Memory B cell (primary cell): ENCODE results near the gene RGL2.
"Not testable (repeated sequence)": the region's sequence is repeated elsewhere in the genome, so short reads cannot be mapped to it uniquely, and the experiment has no call there.

Source experiments
- ATAC-seq: fragments of 150-1000 bp; cut with Tn5 transposase; 2 replicates; pipeline ENCODE4 v1.10.0; 2021; ENCODE audit warnings: low read depth, mild to moderate bottlenecking, moderate library complexity
- DNase-seq, 2 donors: peaks; one replicate each; pipeline ENCODE4 v3.0.0; 2022; ENCODE audit warnings: low spot score in 2 of 2
- H3K27ac Mint-ChIP-seq: one replicate; pipeline ENCODE4 v1.8.0; 2022; ENCODE audit warnings: mild to moderate bottlenecking, moderate library complexity, mixed read lengths
- H3K27me3 Mint-ChIP-seq: one replicate; pipeline ENCODE4 v1.8.0; 2022; ENCODE audit warnings: mixed read lengths
- H3K36me3 Mint-ChIP-seq: one replicate; pipeline ENCODE4 v1.8.0; 2022; ENCODE audit warnings: mild to moderate bottlenecking, mixed read lengths
- H3K4me1 Mint-ChIP-seq: one replicate; pipeline ENCODE4 v1.8.0; 2022; ENCODE audit warnings: mixed read lengths
- H3K4me3 Mint-ChIP-seq: one replicate; pipeline ENCODE4 v1.8.0; 2022; ENCODE audit warnings: mild to moderate bottlenecking, moderate library complexity, mixed read lengths
- H3K9me3 Mint-ChIP-seq: one replicate; pipeline ENCODE4 v1.8.0; 2022; ENCODE audit warnings: mixed read lengths

RGL2 gene

GRCh38 chr6:33292996-33293682 lies 5.6 kb downstream of the RGL2 start:
- H3K36me3 Mint-ChIP-seq = peaks cover 20% of the 10 kb centered on the region
- no peaks in the 10 kb centered on the region for H3K27me3 Mint-ChIP-seq
- peaks cover 27% of the 10 kb centered on the region for H3K4me1 Mint-ChIP-seq
- no peaks in the 10 kb centered on the region for H3K9me3 Mint-ChIP-seq
- ATAC-seq (no peak), DNase-seq (no peak)
- H3K4me3 Mint-ChIP-seq = no peak overlapping the region
- H3K27ac Mint-ChIP-seq = no peak overlapping the region

- Mint-ChIP-seq H3K4me3 (peak overlapping the region; percentile 95), H3K27me3 (no peaks in the 10 kb centered on the region), H3K9me3 (no peaks in the 10 kb centered on the region), H3K36me3 (peaks cover 18% of the 10 kb centered on the region), H3K4me1 (peaks cover 23% of the 10 kb centered on the region), H3K27ac (peak overlapping the region; percentile 65)
- ATAC-seq (no peak), DNase-seq (no peak)
Observed at GRCh38 chr6:33290459-33290858, 8.3 kb downstream of the RGL2 start.

- no peaks in the 10 kb centered on the region for H3K27me3 Mint-ChIP-seq
- H3K4me1 Mint-ChIP-seq = peaks cover 22% of the 10 kb centered on the region
- H3K4me3 Mint-ChIP-seq = peak overlapping the region; percentile 95
- no peaks in the 10 kb centered on the region for H3K9me3 Mint-ChIP-seq
- DNase-seq (no peak), ATAC-seq (peak; percentile 10)
- H3K27ac Mint-ChIP-seq = peak overlapping the region; percentile 65
- peaks cover 17% of the 10 kb centered on the region for H3K36me3 Mint-ChIP-seq
Observed at GRCh38 chr6:33289784-33290315, 8.9 kb downstream of the RGL2 start.

- Mint-ChIP-seq H3K9me3 (no peaks in the 10 kb centered on the region), H3K27ac (peak within 1 kb of the TSS; percentile 65), H3K27me3 (no peaks in the 10 kb centered on the region), H3K4me3 (peak within 1 kb of the TSS; percentile 95), H3K36me3 (peaks cover 15% of the 10 kb centered on the region), H3K4me1 (peaks cover 22% of the 10 kb centered on the region)
- DNase-seq (peak; percentile 70 to 71), ATAC-seq (peak; percentile 94)
Observed at GRCh38 chr6:33288921-33289783, 9.6 kb downstream of the RGL2 start, which contains the start of the genes PFDN6 and WDR46. Gene PFDN6 (plus strand): TSS chr6:33289601. CDS start chr6:33289857, 256 bp downstream. Gene WDR46 (minus strand): TSS chr6:33289239. CDS start chr6:33289170, 69 bp downstream.

- H3K27me3 Mint-ChIP-seq = no peaks in the 10 kb centered on the region
- H3K36me3 Mint-ChIP-seq = peaks cover 12% of the 10 kb centered on the region
- H3K4me1 Mint-ChIP-seq = peaks cover 20% of the 10 kb centered on the region
- no peak for DNase-seq
- peak overlapping the region; percentile 65 for H3K27ac Mint-ChIP-seq
- H3K4me3 Mint-ChIP-seq = peak overlapping the region; percentile 95
- H3K9me3 Mint-ChIP-seq = no peaks in the 10 kb centered on the region
- ATAC-seq = no peak
Observed at GRCh38 chr6:33288141-33288920, 10.4 kb downstream of the RGL2 start.

- H3K9me3 Mint-ChIP-seq = no peaks in the 10 kb centered on the region
- H3K4me3 Mint-ChIP-seq = peak overlapping the region; percentile 50
- H3K36me3 Mint-ChIP-seq = peaks cover 10% of the 10 kb centered on the region
- H3K4me1 Mint-ChIP-seq = peaks cover 20% of the 10 kb centered on the region
- ATAC-seq (no peak), DNase-seq (no peak)
- H3K27me3 Mint-ChIP-seq = no peaks in the 10 kb centered on the region
- H3K27ac Mint-ChIP-seq = no peak overlapping the region
Observed at GRCh38 chr6:33286946-33287914, 11.5 kb downstream of the RGL2 start.

GRCh38 chr6:33285214-33285613 lies 13.5 kb downstream of the RGL2 start:
- H3K27ac Mint-ChIP-seq, DNase-seq, H3K4me3 Mint-ChIP-seq, ATAC-seq, H3K27me3 Mint-ChIP-seq, H3K36me3 Mint-ChIP-seq, H3K9me3 Mint-ChIP-seq: not testable (repeated sequence)
- peaks cover 17% of the 10 kb centered on the region for H3K4me1 Mint-ChIP-seq

GRCh38 chr6:33280539-33280938 lies 18.2 kb downstream of the RGL2 start:
- ATAC-seq (no peak), DNase-seq (no peak)
- H3K4me3 Mint-ChIP-seq = no peak overlapping the region
- peaks cover 2% of the 10 kb centered on the region for H3K36me3 Mint-ChIP-seq
- H3K9me3 Mint-ChIP-seq = no peaks in the 10 kb centered on the region
- H3K4me1 Mint-ChIP-seq = peaks cover 24% of the 10 kb centered on the region
- no peaks in the 10 kb centered on the region for H3K27me3 Mint-ChIP-seq
- H3K27ac Mint-ChIP-seq = peak overlapping the region; percentile 58

- H3K9me3 Mint-ChIP-seq = no peaks in the 10 kb centered on the region
- ATAC-seq (no peak), DNase-seq (no peak)
- H3K27ac Mint-ChIP-seq = no peak overlapping the region
- peaks cover 24% of the 10 kb centered on the region for H3K4me1 Mint-ChIP-seq
- H3K4me3 Mint-ChIP-seq = no peak overlapping the region
- no peaks in the 10 kb centered on the region for H3K27me3 Mint-ChIP-seq
- H3K36me3 Mint-ChIP-seq = peaks cover 2% of the 10 kb centered on the region
Observed at GRCh38 chr6:33279971-33280511, 18.7 kb downstream of the RGL2 start.

GRCh38 chr6:33279257-33279695 lies 19.5 kb downstream of the RGL2 start:
- no peak overlapping the region for H3K27ac Mint-ChIP-seq

GRCh38 chr6:33278810-33279209 lies 19.9 kb downstream of the RGL2 start:
- H3K9me3 Mint-ChIP-seq = no peaks in the 10 kb centered on the region
- no peak for ATAC-seq
- peaks cover 34% of the 10 kb centered on the region for H3K4me1 Mint-ChIP-seq
- H3K27me3 Mint-ChIP-seq = no peaks in the 10 kb centered on the region
- no peak overlapping the region for H3K27ac Mint-ChIP-seq
- DNase-seq = no peak
- peak overlapping the region; percentile 93 for H3K4me3 Mint-ChIP-seq
- H3K36me3 Mint-ChIP-seq = peaks cover 12% of the 10 kb centered on the region

More at GRCh38 chr6:33279257-33279695, 19.5 kb downstream of the RGL2 start:
- Mint-ChIP-seq H3K27me3 (no peaks in the 10 kb centered on the region), H3K36me3 (peaks cover 9% of the 10 kb centered on the region), H3K4me3 (no peak overlapping the region), H3K4me1 (peaks cover 31% of the 10 kb centered on the region), H3K9me3 (no peaks in the 10 kb centered on the region)
- DNase-seq = no peak
- no peak for ATAC-seq

GRCh38 chr6:33278392-33278741 lies 20.4 kb downstream of the RGL2 start:
- Mint-ChIP-seq H3K4me1 (peaks cover 35% of the 10 kb centered on the region), H3K4me3 (peak overlapping the region; percentile 93), H3K36me3 (peaks cover 12% of the 10 kb centered on the region), H3K27ac (no peak overlapping the region), H3K9me3 (no peaks in the 10 kb centered on the region), H3K27me3 (no peaks in the 10 kb centered on the region)
- ATAC-seq (no peak), DNase-seq (no peak)
